H1 (cell line): Measurements from ENCODE around the gene MED6. TPM values are rescaled to one million over a fixed set of nuclear protein-coding genes. Genes with fewer than 3 reads are reported as not detected.

Experiments
- ASH2L ChIP-seq: fragments of 200-600, 300-600 bp; sonication (generic); IDR thresholded peaks from one replicate; pipeline ENCODE4 v1.7.1; 2017; ENCODE audit warnings: low read length
- RNF2 ChIP-seq: fragments of 200-900, 300-1000 bp; sonication (generic); IDR thresholded peaks from 2 replicates; pipeline ENCODE4 v1.7.1; 2016; ENCODE audit warnings: borderline replicate concordance, low read depth, mild to moderate bottlenecking, antibody characterized with exemption, low read length; ENCODE audit not compliant: poor library complexity, severe bottlenecking; ENCODE audit errors: missing control alignments
- polyA plus RNA-seq, 7 experiments: library from polyadenylated mRNA; depleted of rRNA in 3 of 7; stranded (reverse) in 5 of 7; unstranded in 2 of 7; fragments of >200 nt in 5 of 7; fragments of 200-250 nt in 2 of 7; gene quantifications; 1 replicate in 5 of 7; 2 replicates in 1 of 7; 4 replicates in 1 of 7; pipeline versions ENCODE4 v1.2.1 to v1.2.3, GENCODE V29; 2011 to 2013; ENCODE audit warnings: missing spikeins in 2 of 7, mixed read lengths in 2 of 7
- total RNA-seq: library from RNA; stranded (reverse); fragmentation: NEBNext Ultra II Directional; extraction: Animal tissue kit (Norgen Biotek cat#: 25700); gene quantifications from 2 replicates; pipeline ENCODE4 v1.2.1, GENCODE V29; 2021

Gene MED6
- total and polyA plus RNA-seq, 2 of the 8 experiments (the other 6 are each of a cell fraction or from before 2014, with no cell fraction given) = 33.1 to 39.7 TPM

DNA sequence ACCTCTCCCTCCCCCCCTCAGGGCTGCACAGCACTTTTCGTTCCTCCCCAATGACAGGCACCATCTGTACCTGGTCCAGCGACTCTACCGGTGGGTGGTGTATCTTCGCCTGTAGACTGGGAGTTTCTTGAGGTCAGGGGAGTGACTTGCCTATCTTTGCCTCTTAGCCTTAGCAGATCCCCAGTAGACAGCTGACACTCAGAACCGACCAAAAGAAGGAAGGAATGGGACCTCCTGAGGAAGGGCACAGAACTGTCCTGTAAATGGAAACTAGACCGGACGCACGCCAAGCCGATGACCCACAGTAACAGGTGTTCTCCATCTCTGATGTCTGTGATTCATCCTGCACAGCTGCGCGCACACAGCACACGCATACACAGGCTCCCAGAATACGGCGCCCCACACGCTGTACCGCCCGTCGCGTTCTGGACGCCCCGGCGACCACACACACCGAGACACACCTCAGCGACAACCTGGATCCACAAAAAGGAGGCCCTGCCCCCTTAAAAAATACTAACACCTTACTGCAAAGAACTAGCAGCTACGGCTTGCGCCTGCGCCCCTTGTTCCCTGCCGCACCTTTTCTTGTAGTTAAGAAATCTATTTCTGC is 40.6 kb upstream of the MED6 start (continued):
- TF ChIP-seq ASH2L = peak; percentile 36
- TF ChIP-seq RNF2 = no peak
